ENCODE measurements around the gene ERBB3.
A peak's percentile ranks its signal among the peaks of the same experiment; 100 is the strongest.
"Not testable (repeated sequence)": the region's sequence is repeated elsewhere in the genome, so short reads cannot be mapped to it uniquely, and the experiment has no call there.

The ERBB3 gene

GRCh38 chr12:56079723-56080555, at the start of gene ERBB3:
ERBB3 (plus strand) TSS chr12:56080165; CDS start chr12:56080301, 136 bp downstream.
- DNase-seq (ENCODE audit: low spot score) = peak; percentile 82

- no peak for DNase-seq (ENCODE audit: low spot score)
Measured at GRCh38 chr12:56031987-56032386, 48.0 kb upstream of the ERBB3 start.

DNA sequence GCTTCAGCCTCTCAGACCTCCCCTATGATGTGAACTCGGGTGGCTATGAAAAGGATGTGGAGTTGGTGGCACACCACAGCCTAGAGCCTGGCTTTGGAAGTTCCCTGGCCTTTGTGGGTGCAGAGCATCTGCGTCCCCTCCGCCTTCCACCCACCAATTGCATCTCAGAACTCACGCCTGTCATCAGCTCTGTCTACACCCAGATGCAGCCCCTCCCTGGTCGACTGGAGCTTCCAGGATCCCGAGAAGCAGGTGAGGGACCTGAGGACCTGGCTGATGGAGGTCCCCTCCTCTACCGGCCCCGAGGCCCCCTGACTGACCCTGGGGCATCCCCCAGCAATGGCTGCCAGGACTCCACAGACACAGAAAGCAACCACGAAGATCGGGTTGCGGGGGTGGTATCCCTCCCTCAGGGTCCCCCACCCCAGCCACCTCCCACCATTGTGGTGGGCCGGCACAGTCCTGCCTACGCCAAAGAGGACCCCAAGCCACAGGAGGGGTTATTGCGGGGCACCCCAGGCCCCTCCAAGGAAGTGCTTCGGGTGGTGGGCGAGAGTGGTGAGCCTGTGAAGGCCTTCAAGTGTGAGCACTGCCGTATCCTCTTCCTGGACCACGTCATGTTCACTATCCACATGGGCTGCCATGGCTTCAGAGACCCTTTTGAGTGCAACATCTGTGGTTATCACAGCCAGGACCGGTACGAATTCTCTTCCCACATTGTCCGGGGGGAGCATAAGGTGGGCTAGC, 45.2 kb upstream of the ERBB3 start:
- DNase-seq (ENCODE audit: low spot score) = no peak

DNA sequence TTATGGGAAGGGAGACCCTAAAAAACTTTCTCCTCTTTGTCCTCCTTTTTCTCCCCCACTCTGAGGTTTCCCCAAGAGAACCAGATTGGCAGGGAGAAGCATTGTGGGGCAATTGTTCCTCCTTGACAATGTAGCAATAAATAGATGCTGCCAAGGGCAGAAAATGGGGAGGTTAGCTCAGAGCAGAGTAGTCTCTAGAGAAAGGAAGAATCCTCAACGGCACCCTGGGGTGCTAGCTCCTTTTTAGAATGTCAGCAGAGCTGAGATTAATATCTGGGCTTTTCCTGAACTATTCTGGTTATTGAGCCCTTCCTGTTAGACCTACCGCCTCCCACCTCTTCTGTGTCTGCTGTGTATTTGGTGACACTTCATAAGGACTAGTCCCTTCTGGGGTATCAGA, 42.8 kb upstream of the ERBB3 start:
- no peak for DNase-seq (ENCODE audit: low spot score)

GRCh38 chr12:56038022-56038655, 41.8 kb upstream of the ERBB3 start:
- DNase-seq (ENCODE audit: low spot score) = no peak

DNA sequence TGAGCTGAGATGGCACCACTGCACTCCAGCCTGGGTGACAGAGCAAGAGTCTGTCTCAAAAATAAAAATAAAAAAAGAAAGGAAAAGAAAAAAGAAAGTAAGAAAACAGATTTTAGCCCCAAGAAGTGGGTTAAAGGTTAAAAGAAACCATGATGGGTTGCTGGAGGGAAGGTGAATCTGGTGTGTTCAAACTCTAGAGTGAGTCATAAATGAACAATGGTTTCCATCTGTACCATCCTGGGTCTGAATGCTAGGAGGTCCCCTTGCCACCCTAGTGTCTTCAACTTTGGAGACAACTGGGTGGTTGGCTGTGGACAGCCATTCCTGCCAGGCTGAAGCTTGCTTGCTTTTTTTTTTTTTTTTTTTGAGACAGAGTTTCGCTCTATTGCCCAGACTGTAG, 39.8 kb upstream of the ERBB3 start:
- DNase-seq (ENCODE audit: low spot score) = no peak

DNA sequence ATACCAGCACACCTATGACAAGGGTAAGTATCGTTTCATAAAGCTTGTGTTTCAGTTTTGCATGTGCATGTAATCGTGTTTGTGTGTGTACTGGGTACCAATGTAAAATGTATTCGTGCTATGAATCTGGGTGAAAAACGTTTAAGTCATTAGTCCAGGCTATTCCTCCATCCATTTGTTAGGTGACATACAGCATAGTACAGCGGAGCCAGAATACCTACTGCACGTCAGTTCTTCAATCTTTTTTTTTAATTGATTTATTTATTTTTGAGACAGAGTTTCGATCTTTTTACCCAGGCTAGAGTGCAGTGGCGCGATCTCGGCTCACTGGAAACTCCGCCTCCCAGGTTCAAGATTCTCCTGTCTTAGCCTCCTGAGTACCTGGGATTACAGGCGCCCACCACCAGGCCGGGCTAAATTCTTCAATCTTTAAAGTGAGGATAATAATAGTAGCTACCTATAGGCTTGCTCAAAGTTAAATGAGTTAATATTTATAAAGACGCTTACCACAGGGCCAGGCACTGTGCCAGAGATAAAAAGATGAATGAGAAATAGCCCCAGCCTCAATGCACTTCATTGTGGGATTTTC, 38.9 kb upstream of the ERBB3 start:
- no peak for DNase-seq (ENCODE audit: low spot score)

DNA sequence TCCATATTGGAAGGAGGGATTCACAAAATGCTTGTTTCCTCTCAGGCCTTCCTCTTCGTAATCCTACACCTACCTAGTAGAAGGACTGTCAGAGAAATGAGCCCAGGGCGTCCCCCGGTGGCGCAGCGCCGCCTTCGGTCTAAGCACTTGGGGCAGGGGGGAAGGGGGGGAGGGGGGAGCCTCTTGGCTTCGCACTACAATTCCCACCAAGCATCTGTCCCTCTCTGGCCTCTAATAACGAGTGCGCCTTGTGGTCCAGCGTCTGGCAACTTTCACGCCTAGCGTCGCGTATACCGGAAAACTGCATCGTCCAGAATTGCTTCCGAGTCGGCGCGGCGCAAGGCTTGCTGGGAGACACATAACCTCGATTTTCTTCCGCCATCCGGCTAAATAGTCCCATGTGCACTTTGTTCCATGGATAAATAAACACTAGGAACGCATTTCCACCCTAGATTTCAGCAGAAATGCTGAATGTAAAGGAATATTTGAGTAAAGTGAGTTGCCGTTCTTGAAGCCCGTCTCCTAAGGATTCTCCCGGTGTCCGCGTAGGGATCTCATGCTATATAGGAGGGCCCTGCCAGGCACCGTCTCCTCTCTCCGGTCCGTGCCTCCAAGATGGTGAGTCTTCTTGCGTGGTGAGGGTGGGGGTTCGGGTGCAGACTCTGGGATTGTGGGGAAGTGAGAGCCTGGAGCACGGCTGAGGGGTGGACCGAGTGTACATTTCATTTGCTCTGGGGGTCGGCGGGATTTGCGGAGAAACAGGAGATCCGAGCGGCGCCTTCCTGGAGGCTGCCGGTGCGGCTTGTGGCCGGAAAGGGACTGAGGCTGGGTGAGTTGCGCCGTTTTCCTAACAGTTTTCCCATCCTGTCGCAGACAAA, 38.2 kb upstream of the ERBB3 start, which contains the start of gene RPS26:
Gene RPS26, plus strand, starts transcription at position 367 of the 878 bp plus-strand sequence. Its CDS starts 249 bp downstream, at position 616.
- peak; percentile 96 for DNase-seq (ENCODE audit: low spot score)

DNA sequence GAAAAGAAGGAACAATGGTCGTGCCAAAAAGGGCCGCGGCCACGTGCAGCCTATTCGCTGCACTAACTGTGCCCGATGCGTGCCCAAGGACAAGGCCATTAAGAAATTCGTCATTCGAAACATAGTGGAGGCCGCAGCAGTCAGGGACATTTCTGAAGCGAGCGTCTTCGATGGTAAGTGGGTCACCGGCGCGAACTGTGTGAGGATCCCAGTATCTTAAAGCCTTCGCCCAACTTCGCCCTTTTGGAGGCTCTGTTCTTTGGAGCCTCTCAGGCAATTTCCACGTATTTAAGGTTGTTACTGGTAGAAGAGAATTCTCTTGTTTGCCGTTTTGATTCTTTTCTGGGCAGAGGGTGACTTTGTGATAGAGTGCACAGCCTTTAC, 37.5 kb upstream of the ERBB3 start:
- DNase-seq (ENCODE audit: low spot score) = not testable (repeated sequence)

GRCh38 chr12:56042843-56043242, 37.1 kb upstream of the ERBB3 start:
- DNase-seq (ENCODE audit: low spot score) = no peak

DNA sequence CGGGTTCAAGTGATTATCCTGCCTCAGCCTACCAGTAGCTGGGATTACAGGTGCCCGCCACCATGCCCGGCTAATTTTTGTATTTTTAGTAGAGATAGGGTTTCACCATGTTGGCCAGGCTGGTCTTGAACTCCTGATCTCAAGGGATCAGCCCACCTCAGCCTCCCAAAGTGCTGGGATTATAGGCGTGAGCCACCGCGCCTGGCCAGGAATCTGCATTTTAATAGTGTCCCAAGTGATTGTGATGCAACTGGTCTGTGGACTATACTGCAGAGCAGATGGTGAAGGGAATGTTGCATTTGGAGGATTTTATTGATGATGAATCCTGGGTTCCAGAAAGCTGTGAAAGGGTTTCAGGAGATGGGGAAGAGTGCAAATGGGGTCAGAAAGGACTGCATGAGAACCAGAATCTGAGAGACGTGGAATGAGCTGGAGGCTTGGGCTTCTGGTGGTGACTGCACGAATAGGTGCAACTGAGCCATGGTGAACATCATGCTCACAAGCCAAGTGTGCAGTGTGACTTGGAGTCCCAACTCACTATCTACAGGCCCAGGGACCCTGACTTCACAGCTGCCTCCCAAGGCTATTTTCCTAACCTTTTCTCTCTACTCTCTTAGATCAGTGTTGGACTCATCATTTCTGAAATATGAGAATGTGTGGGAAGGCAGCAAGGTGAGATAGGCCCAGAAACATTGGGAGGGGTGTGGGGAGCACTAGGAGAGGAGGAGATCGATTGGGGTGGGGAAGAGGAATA, 33.8 kb upstream of the ERBB3 start:
- DNase-seq (ENCODE audit: low spot score) = no peak

- DNase-seq (ENCODE audit: low spot score) = no peak
Measured at GRCh38 chr12:56053407-56053893, 26.5 kb upstream of the ERBB3 start.

DNA sequence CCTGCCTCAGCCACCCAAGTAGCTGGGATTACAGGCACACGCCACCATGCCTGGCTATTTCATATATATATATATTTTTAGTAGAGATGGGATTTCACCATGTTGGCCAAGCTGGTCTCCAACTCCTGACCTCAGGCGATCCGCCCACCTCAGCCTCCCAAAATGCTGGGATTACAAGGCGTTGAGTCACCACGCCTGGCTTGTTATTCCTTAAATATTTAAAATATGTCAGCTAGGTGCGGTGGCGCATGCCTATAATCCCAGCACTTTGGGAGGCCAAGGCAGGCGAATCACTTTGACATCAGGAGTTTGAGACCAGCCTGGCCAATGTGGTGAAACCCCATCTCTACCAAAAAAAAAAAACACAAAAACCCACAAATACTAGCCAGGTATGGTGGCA, 20.0 kb upstream of the ERBB3 start:
- not testable (repeated sequence) for DNase-seq (ENCODE audit: low spot score)

- DNase-seq (ENCODE audit: low spot score) = no peak
Measured at GRCh38 chr12:56061982-56062381, 18.0 kb upstream of the ERBB3 start.

DNA sequence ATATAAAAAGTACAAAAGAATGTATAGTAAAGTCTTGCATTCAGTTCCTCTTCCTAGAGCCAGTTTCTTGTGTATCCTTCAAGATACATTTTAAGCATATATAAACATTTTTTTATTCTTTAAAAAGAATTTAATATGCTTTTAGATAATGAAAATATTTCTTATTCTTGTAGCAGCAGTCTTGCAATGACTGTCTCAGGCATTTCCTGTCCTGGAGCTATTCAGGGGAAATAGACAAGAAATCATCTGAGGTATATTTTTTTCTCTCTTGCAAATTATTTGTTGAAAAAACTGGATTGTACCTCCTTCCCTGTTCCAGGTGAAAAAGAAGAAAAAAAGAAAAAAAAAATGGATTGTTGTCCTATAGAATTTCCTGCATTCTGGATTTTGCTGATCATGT, 17.0 kb upstream of the ERBB3 start:
- DNase-seq (ENCODE audit: low spot score) = no peak

- DNase-seq (ENCODE audit: low spot score) = no peak
Measured at GRCh38 chr12:56071648-56072047, 8.3 kb upstream of the ERBB3 start.

GRCh38 chr12:56074396-56074795, 5.6 kb upstream of the ERBB3 start:
- DNase-seq (ENCODE audit: low spot score) = no peak

DNA sequence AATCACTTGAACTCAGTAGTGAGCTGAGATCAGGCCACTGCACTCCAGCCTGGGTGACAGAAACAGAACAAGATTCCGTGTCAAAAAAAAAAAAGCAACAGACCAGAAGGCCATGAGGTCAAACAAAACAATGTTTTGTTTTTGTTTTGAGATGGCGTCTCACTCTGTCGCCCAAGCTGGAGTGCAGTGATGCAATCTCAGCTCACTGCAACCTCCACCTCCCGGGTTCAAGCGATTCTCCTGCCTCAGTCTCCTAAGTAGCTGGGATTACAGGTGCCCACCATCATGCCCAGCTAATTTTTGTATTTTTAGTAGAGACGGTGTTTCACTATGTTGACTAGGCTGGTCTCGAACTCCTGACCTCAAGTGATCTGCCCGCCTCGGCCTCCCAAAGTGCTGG, 2.0 kb upstream of the ERBB3 start:
- DNase-seq (ENCODE audit: low spot score) = not testable (repeated sequence)

DNA sequence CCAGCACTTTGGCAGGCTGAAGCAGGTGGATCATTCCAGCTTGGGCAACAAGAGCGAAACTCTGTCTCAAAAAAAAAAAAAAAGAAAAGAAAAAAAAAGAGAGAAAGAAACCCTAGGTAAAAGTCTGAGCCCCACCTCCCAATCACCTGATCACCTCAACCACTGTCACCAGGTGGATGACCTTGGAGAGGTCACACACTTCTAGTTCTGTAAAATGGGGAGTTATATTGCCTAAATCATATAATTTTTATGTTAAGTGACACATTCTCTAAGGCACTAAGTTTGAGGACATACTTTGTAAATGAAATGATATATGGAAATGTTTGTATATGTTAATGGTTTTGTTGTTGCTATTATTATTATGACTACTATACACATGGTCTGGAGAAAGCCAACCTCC, 1.5 kb upstream of the ERBB3 start:
- no peak for DNase-seq (ENCODE audit: low spot score)

- DNase-seq (ENCODE audit: low spot score) = peak; percentile 86
Measured at GRCh38 chr12:56078931-56079722, 838 bp upstream of the ERBB3 start.

Data from left forelimb (tissue), 1 donor.